GM12801 (cell line): ENCODE data around the gene SLC35C1.

Experiments
- TF ChIP-seq, protein P1 (sequence below): IDR thresholded peaks from one replicate; pipeline ENCODE4 v1.5.1; 2011; ENCODE audit warnings: control low read depth; ENCODE audit not compliant: insufficient read length; ENCODE audit errors: extremely low read depth

The SLC35C1 gene

DNA sequence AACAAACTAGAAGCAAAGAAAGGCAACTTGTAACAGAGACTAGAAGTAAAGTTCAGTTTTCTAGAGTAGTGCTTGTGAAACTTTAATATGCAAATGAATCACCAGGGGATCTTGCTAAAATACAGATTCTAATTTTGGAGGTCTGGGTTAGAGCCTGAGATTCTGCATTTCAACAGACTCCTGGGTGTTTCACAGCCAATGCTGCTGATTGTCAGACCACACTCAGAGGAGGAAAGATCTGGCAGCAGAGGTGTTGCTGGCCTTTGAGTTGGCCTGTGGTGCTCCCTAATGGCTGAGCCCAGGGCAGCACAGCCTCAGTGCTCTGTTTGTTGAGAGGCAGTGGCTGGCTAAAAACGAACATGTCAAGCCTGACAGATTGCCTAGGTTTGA, 47.8 kb downstream of the SLC35C1 start:
- TF ChIP-seq, protein P1, sequence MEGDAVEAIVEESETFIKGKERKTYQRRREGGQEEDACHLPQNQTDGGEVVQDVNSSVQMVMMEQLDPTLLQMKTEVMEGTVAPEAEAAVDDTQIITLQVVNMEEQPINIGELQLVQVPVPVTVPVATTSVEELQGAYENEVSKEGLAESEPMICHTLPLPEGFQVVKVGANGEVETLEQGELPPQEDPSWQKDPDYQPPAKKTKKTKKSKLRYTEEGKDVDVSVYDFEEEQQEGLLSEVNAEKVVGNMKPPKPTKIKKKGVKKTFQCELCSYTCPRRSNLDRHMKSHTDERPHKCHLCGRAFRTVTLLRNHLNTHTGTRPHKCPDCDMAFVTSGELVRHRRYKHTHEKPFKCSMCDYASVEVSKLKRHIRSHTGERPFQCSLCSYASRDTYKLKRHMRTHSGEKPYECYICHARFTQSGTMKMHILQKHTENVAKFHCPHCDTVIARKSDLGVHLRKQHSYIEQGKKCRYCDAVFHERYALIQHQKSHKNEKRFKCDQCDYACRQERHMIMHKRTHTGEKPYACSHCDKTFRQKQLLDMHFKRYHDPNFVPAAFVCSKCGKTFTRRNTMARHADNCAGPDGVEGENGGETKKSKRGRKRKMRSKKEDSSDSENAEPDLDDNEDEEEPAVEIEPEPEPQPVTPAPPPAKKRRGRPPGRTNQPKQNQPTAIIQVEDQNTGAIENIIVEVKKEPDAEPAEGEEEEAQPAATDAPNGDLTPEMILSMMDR: no peak

DNA sequence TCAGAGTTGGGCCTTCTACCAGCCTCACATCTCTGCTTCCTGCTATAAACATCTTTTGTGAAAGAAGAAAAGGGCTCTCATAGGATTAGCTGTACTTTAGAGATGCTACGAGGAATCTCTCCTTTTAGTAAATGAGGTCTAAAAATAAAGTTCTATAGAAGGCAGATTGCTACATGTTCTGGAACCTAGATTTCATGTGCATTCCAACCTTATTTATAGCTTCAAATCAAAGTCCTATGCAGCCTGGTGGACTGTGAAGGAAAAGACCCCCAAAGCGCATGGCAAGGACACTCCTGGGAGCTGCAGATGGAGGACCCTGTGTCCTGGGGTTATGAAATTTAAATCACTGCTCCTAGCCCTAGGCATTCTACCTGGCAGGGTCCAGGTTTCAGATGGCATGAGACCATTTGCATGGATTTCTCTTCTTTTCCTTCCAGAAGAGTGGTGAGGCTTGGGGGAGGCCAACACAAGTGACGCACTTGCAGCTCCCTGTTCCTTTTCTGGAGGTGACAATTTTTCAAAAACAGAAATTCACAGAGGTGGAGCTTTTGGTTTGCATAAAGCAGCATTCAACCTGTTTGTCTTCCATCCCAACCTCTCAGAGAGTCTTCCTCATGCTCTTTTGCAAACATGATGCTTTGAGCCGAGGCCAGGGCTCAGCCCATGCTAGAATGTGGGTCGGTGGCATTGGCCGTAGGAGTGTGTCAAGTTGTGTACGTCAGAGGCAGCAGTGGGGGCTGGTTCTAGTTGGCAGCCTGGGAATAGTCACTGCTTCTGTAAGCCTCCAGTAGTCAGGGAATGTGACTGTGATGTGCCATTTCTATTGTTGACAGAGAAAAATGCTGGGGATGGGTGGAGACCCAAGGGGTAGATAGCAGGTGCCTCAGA, 48.6 kb downstream of the SLC35C1 start:
- TF ChIP-seq, protein P1: no peak

DNA sequence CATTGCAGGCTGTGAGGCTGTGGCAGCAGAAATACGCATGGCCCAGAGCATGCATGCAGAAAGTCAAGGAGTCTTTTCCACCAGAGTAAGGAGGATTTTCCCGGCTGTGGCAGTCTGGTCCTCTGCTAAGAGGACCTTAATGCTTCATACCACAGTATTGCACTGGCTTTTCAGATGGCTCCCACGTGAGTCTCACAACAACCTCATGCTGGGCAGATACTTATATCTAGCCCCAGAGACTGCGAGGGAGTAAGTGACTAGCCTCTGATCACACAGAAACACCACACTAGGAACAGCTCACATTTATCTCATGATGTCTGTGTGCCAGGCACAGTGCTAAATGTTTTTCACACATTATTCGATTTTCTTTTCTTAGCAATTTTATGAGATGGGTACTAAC, 50.4 kb downstream of the SLC35C1 start:
- TF ChIP-seq, protein P1: no peak

DNA sequence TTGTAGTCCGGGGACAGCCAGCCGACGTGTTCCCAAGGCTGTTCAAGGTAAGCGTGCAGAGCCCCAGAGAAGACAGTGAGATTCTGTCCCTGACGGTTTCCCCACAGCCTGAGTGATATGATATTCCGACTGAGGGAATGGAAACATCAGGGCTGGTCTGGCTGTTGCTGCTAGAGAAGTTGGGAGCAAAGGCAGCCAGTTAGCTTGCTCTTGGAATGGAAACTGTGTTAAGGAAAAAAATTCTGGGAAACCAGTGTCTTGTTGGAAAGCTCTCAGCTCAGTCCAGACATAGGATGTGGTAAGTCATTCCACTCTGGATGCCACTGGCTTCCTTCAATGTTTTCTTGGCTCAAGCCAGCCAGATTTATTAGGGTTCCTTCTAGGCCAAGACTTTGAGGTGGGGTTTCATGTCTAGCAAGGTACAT, 51.1 kb downstream of the SLC35C1 start:
- TF ChIP-seq, protein P1: no peak

DNA sequence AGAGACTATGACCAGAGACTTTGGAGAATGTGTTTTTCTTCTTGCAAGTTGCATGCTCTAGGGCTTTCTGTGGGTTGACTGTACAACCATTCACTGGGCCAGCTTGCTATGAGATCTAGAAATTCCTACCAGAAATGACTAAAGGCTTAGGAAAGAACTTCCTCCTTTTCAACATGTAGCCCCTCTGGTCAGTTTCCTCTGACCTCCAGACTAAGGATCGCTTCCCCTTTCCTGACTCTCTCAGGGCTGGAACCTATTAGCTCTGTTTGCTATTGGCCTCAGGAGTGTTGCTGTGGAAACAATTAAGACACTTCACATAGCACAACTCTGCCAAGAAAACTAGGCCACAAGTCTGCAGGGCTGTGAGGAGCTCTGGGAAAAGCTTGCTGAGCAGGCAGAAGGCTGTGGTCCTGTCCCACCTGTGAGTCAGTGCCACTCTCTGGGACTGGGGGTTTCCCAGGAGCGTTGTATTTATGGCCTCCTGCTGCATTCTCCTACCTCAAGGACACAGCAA, 53.1 kb downstream of the SLC35C1 start:
- TF ChIP-seq, protein P1: no peak

DNA sequence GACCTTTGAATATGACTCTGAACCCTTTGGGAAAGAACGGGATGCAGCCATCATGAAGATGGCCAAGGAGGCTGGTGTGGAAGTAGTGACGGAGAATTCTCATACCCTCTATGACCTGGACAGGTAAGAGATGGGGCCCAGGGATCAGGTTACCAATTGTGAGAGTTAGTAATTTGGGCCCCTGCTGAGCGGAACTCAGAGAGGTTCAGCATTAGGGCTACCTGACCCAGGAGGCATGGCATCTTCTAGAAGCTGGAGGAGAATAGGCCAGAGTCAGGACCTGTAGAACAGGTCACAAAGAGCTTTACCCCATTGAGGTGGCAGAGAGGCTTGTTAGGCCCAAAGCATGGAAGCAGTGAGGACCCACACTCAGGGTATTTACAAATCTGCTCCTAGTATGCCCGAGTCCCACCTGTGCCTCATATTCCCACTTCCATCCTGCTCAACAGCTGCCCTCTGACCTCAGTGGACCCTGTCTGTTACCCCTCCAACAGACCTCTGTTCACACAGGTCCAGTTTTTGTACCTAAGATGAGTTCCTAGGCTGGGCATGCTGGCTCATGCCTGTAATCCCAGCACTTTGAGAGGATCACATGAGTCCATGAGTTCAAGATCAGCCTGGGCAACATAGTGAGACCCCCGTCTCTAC, 53.9 kb downstream of the SLC35C1 start:
- TF ChIP-seq, protein P1: no peak

DNA sequence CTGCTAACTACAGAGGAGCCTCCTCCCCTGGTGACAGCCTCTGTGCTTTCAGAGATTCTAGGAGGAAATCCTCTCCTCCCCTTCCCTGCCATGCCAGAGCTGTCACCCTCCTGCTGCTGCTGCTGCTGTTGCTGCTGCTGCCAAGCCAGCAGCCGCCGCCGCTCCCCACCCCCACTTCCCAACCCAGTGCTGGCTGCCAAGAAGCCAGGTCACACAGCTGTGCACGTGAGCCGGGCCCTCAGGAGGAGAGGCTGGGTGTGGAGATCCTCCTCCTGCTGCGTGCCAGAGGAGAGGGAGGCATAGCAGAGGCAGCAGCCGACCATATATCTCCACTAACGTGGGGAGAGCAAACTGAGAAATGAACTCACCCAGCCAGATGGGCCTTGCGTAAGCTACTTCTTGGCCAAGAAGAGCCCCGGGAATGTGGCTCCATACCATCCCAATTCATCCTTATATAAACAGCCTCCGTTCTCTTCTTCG, 54.8 kb downstream of the SLC35C1 start:
- TF ChIP-seq, protein P1: no peak
